Neural progenitor cell (in vitro differentiated cells): ENCODE measurements around the gene DDB1.

Source experiments
- EZH2phosphoT487 ChIP-seq: fragments of 200-600 bp; sonication (generic); IDR thresholded peaks from 2 replicates; pipeline ENCODE4 v1.6.1; 2017; ENCODE audit warnings: antibody characterized with exemption
- TF ChIP-seq, protein P1 (sequence below): fragments of 200-600 bp; sonication (generic); IDR thresholded peaks from 2 replicates; pipeline ENCODE4 v1.5.1; 2017; ENCODE audit warnings: antibody characterized with exemption, mild to moderate bottlenecking

DNA sequence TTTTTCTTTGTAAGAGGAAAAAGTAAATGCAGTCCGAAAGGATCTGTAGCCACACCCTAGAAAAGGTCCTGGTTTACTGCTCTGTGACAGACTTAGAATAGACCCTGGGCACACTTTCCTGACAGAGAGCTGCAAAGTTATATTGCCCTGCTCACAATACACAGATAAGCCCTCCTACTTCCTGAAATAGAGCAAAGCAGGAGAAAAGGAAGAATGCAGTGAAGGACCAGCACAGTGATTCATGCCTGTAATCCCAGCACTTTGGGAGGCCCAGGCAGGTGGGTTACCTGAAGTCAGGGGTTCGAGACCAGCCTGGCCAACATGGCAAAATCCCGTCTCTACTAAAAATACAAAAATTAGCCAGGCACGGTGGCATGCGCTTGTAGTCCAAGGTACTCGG lies 26.6 kb upstream of the DDB1 start:
- TF ChIP-seq, protein P1, sequence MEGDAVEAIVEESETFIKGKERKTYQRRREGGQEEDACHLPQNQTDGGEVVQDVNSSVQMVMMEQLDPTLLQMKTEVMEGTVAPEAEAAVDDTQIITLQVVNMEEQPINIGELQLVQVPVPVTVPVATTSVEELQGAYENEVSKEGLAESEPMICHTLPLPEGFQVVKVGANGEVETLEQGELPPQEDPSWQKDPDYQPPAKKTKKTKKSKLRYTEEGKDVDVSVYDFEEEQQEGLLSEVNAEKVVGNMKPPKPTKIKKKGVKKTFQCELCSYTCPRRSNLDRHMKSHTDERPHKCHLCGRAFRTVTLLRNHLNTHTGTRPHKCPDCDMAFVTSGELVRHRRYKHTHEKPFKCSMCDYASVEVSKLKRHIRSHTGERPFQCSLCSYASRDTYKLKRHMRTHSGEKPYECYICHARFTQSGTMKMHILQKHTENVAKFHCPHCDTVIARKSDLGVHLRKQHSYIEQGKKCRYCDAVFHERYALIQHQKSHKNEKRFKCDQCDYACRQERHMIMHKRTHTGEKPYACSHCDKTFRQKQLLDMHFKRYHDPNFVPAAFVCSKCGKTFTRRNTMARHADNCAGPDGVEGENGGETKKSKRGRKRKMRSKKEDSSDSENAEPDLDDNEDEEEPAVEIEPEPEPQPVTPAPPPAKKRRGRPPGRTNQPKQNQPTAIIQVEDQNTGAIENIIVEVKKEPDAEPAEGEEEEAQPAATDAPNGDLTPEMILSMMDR = no peak
- no peak for TF ChIP-seq EZH2phosphoT487
